T-helper 2 cell (primary cell): ENCODE results near the gene PEX19.

Source experiments
- DNase-seq, 5 experiments: peaks; one replicate each; pipeline versions ENCODE4 v3.0.0 to v3.0.0-alpha.2; 2012 to 2022

Gene PEX19

GRCh38 chr1:160277330-160277729 is 7.6 kb downstream of the PEX19 start:
- no peak for DNase-seq

GRCh38 chr1:160271025-160271424 is 13.9 kb downstream of the PEX19 start:
- no peak for DNase-seq

DNA sequence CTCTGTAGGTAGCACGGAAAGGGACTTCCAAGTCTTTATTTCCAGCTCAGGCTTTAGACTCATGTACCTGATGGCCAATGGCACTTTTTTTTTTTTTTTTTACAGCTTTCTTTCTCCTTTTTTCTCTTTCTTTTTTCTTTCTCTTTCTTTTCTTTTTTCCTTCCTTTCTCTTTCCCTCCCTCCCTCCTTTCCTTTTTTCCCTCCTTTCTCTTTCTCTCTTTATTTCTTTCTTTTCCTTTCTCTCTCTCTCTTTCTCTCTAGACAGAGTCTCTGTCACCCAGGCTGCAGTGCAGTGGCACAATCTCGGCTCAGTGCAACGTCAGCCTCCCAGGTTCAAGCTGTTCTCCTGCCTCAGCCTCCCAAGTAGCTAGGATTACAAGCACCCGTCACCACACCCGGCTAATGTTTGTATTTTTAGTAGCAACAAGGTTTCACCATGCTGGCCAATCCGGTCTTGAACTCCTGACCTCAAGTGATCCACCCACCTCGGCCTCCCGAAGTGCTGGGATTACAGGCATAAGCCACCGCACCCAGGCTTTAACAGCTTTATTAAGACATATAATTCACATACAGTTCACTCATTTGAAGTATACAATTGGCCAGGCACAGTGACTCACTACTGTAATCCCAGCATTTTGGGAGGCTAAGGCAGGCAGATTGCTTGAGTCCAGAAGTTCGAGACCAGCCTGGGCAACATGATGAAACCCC is 17.5 kb downstream of the PEX19 start:
- DNase-seq, result no peak

GRCh38 chr1:160264795-160265307 is 20.1 kb downstream of the PEX19 start:
- DNase-seq, result no peak

DNA sequence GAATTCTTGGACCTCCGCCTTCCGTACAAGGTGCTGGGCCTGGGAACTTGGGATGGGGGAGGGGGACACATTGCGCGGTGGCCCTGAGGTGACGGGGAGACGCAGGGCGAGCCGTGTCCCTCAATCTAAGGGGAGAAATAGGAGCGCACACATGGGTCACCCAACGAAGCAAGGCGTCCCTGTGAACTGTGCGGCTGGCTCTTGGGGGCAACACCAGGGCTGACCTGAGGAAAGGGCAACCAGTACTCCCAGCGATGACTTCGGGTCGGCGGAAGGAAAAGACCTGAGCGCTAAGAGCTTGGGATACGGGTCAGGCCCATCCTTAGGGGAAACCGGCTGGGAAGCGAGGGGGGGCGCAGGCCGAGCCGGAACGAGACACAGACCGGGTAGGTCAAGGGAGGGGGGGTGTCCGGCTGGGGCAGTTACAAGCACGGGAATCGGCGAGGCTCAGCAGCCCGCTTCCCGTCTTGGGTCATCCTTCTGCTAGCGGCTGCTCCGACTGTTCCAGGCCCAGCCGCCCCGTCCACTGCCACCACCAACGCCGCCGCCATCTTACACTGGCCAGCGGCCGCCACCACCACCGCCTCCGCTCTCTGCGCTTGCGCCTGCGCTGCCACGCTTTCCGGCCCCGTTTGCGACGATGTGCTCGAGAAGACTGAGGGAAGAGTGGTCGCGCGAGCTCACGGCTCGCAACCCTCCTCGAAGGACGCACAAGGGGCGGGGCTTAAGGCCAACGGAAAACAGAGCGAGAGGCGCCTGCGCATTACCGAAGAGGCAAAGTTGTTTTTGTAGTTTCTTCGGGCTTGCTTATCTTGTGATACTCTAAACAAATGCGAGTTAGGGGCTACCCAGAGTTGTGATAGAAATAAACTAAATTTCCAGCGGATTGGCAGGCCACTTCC is 22.8 kb downstream of the PEX19 start, which contains the start of gene DCAF8:
Gene DCAF8 (minus strand): TSS at position 657 of the 902 bp plus-strand sequence. CDS start 18,541 bp downstream, outside the sequence.
- DNase-seq, result peak; percentile 93 to 99 (median 96)

- DNase-seq, result peak in 4 of 5 experiments; percentile 66 to 88 (median 75)
Observed at GRCh38 chr1:160261556-160261892, 23.4 kb downstream of the PEX19 start.

GRCh38 chr1:160260406-160261382 is 24.2 kb downstream of the PEX19 start:
- no peak for DNase-seq

- no peak for DNase-seq
Observed at GRCh38 chr1:160258177-160258798, 26.6 kb downstream of the PEX19 start.

GRCh38 chr1:160257411-160258015 is 27.4 kb downstream of the PEX19 start:
- no peak for DNase-seq

DNA sequence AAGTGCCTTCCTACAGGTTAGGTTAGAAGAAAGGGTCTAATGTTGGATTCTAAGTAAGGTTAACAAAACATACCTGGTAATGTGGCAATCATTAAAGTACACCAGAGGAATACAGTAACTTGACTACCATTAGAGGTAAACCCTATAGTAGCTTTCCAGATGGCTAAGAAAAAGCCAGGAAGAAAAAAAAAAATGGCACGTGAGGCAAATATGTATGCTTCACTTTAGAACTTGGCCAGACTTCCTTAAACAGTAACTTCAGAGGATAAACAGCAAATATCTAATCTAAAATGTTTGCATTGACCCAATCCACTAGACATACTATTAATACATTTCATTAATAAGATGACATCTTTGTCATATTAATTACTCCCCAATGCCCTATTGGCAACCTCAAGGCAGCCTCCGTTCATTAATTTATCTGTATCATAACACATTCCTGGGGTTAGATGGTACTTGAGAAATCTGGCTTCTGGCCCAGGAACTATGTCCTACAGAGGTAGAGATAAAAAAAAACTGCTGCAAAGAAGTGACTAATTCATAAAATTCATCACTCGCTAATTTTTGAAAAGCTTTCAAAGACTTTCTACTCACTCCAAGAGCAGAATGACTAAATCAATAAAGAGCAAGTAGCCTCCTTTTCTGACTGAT is 28.4 kb downstream of the PEX19 start:
- DNase-seq, result no peak

DNA sequence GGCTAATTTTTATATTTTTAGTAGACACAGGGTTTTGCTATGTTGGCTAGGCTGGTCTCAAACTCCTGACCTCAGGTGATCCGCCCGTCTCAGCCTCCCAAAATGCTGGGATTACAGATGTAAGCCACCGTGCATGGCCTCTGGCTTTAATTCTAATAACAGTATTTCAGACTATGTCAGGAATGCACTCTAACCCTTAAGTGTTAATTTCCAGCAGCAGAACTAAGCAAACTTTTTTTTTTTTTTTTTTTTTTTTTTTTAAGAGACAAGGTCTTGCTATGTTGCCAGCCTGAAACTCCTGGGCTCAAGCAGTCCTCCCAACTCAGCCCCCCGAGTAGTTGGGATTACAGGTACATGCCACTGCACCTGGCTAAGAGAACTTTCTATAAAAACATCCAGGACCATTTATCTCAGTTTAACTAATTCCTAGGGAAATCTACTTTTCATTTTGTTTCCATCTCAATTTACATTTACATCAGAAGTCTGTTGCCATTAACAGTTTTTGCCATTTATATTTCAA is 29.1 kb downstream of the PEX19 start:
- DNase-seq, result no peak

- peak in 4 of 5 experiments; percentile 21 to 78 (median 37) for DNase-seq
Observed at GRCh38 chr1:160251687-160252526, 33.0 kb downstream of the PEX19 start.

GRCh38 chr1:160251011-160251410 is 33.9 kb downstream of the PEX19 start:
- DNase-seq, result no peak

DNA sequence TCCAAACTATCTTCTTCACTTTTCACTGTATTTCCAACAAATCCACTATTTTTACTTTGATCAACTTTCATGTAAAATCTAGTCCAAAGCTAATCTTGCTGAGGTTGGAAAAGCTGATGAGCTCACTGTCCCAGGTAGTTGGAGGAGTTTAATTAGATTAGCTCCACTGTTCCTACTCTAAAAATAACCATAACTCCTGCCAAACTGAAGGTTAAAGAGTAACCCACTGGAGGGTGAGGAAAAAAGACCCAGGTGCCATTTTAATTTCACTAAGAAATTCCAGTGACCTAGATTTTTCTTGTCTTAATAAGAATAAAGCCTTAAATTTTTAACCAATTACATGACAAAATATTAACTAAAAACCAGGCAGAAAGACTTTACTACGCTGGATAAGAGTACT is 37.9 kb downstream of the PEX19 start:
- no peak for DNase-seq

DNA sequence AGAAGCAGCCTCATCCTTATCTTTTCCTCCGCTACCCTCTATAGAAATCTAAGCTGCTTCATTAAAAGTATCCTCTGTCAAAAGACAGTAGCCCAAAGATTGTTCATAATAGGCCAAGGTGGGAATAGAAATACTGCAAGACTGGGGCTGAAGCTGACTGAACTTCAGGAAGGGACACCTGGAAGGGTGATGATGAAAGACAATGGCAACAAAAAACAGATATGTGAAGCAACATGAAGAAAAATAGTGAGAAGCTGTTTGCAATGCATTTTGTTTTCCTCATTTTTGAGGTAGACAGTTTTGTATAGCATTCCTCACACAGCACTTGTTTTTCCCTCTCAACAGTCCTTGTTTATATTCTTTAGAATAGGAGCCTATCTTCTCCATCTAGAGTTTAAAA is 39.5 kb downstream of the PEX19 start:
- no peak for DNase-seq

- DNase-seq, result no peak
Observed at GRCh38 chr1:160244209-160244608, 40.7 kb downstream of the PEX19 start.

GRCh38 chr1:160243767-160244166 is 41.2 kb downstream of the PEX19 start:
- DNase-seq, result no peak

DNA sequence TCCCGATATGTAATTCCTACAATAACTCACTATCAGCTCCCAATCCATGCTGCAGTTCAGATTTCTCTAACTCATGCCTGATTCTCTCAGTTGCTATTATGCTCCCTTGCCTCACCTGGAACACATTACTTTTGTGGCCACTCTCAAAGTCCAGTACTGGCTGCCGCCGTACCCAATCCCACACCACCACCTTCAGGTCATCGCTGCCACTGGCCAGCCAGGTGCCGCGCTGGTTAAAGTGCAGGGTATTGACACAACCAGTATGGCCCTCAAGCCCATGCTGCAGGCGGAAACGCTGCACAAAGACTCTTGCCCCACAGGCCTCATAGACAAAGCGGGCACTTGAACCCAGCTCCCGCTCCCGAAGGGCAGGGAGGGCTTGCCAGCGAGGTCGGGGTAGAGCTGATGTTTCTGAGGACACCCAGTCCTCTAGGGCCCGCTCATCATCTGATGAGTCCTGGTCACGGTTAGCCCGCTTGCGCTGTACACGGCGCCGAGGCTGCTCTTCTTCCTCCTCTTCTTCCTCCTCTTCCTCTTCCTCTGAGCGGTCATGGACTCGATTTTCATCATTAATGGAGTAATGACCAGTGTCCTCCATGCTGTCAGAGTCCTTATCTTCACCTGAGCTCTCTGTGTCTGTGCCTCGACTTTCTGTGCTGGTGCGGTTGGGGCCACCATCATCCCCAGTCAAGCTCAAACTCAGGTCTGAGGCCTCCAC is 45.2 kb downstream of the PEX19 start:
- no peak for DNase-seq

DNA sequence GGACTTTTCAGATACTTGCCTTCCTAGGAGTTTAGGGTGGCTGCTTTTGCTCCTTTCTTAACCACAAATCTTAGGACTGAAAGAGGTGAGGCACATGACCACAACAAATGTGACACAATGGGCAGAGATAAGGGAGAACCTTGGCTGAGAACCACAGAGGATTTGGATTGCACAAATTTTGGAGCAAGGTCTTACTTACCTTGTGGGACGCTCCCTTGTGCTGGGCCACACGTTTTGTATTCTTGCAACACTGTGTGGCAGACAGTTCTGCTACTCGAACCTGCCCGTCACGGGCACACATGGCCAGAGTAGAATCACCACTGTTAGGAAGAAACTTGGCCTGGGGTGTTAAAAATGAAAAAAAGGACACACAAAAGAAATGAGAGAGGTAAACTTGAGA is 46.5 kb downstream of the PEX19 start:
- DNase-seq, result no peak
